ENCODE results near the gene ZBTB24.

Gene ZBTB24

DNA sequence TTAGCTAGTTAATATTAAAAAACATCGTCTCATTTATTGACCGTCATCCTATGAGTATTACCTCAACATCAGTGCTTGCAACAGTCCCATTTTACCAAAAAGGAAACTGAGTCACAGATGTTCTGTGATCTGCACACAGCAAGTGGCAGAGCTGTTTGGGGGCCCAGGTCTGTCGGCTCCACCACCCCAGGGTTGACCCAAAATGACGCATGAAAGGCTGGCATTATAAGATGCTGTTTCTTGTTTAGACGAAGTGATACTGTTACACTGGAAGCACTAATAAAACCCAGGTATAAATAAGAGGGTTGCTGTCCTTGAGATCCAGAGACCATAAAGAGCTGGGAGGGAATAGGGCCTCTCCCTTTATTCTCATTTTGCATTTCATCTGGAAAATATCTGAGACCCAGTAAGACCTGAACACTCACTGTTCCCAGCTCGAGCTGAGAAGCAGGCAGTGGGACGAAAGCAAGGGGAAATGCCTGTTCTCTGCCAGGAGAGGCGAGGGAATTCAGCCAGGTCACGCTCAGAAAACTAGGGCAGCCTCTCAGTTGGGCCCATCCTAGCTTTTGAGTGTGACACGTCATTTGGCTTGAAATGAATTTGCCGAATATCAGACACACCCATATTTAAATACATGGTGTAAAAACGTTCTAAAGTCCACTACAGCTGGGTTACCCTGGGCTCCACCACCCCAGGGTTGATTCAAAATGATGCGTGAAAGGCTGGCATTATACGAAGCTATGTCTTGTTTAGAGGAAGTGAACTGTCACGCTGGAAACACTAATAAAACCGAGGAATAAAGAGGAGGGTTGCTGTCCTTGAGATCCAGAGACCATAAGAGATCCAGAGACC lies 26.1 kb downstream of the ZBTB24 start:
- TF ChIP-seq EP300 (IDR thresholded peaks at IDR 0.05; ENCODE audit: borderline replicate concordance) (no peak), TEAD4 (IDR thresholded peaks at IDR 0.05) (no peak), ZBTB7A (IDR thresholded peaks at IDR 0.05; ENCODE audit: low read depth) (no peak)
- TF ChIP-seq, protein P1, sequence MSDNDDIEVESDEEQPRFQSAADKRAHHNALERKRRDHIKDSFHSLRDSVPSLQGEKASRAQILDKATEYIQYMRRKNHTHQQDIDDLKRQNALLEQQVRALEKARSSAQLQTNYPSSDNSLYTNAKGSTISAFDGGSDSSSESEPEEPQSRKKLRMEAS (IDR thresholded peaks at IDR 0.05) = no peak

- TF ChIP-seq REST (IDR thresholded peaks at IDR 0.05; ENCODE audit: low read depth) (no peak), TEAD4 (IDR thresholded peaks at IDR 0.05) (no peak), YY1 (IDR thresholded peaks at IDR 0.05; ENCODE audit: low read depth) (no peak), EP300 (IDR thresholded peaks at IDR 0.05; ENCODE audit: borderline replicate concordance) (no peak)
- TF ChIP-seq, protein P1 (IDR thresholded peaks at IDR 0.05) = no peak
Measured at GRCh38 chr6:109456111-109456583, 26.9 kb downstream of the ZBTB24 start.

DNA sequence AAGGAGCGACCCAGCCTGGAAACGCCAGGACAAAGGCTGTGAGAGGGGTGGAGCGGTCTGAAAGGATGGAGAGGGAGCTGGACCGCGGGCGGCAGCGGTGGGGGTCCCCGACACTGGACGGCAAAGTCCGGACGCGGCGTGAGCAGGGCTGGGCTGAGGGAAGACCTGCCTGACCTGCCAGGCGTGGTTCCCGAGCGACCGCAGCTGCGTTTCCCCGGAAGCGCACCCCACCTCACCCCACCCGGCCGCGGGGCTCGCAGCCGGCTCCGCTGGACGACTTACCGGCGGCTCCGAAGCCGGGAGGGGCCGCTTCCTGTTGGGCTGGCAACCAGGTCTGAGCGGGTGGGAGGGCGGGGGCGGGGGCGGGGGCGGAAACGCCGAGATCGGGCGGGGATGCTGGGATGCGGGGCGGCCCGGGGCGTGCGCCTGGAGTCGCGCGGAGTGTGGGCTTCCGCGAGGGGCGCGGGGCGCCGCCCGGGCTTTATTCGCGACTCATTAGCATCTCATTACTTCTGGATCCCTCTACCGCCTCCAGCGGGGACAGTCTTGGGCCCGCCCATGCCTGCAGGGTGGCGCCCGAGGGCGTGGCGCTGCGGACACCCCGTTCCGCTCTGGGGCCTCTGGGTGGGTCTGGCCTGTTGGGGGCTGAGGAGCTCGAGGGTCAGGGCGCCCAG lies 27.4 kb downstream of the ZBTB24 start, which contains the start of gene MICAL1:
Gene MICAL1, minus strand, starts transcription at position 336 of the 674 bp plus-strand sequence. CDS start 1,576 bp downstream, outside the sequence.
- TF ChIP-seq EGR1 (IDR thresholded peaks at IDR 0.05) (no peak), FOXM1 (IDR thresholded peaks at IDR 0.05; ENCODE audit: borderline replicate concordance, low read depth) (no peak), TCF12 (IDR thresholded peaks at IDR 0.05; ENCODE audit: low read depth) (no peak), ZBTB7A (IDR thresholded peaks at IDR 0.05; ENCODE audit: low read depth) (peak; percentile 6; the same call in 1 of the 2 replicates)
- TF ChIP-seq, protein P1 (IDR thresholded peaks at IDR 0.05) = 0 out of 2 replicates have a peak, but pooled peaks have one; percentile 14

DNA sequence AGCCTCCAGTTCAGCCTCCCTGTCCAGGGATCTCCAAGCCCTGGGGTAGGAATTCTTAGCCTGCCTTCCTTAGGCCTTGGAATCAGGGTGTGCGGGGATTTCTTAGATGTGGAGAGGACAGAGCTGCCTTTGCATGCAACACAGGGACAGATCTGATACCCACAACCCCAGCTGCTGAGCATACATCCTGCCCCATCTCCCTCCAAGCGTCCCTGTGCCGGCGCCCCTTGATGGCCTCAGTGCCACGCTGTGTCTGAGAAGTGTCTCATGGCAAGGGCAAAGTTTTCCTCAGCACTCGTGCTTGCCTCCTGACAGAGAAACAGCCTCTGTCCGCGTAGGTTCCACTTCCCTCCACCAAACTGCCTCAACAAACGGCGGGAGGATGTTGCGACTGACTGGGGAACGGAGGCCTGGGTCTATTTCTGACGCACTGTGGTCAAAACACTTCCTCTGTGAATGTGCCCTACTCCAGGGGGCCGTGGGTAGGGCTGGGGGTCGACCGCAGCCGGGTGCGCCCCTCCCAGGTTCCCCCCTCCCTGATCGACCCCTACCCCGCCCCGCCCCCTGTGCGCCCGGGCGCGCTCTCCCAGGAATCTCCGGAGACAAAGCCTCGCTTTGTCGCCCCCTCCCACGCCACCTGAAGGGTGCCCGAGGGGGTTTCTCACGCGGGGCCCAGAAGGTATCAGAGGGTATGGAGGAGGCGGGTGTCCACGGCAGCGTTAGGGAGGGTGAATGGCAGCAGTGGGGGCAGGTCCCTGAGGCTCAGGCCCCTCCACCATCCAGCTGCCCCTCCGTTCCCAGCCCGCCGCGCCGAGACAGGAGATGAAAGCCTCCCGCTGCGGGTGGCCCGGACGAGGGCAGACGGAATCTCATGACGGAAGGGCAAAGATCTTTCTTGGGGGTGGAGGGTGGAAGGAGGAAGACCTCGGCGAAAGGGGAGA lies 28.3 kb downstream of the ZBTB24 start:
- no peak for TF ChIP-seq TAF1 (IDR thresholded peaks at IDR 0.05; ENCODE audit: low read depth)
- TF ChIP-seq TEAD4 (IDR thresholded peaks at IDR 0.05) = no peak
- TF ChIP-seq RAD21 (IDR thresholded peaks at IDR 0.05; ENCODE audit: low read depth) = no peak
- TF ChIP-seq, protein P2, sequence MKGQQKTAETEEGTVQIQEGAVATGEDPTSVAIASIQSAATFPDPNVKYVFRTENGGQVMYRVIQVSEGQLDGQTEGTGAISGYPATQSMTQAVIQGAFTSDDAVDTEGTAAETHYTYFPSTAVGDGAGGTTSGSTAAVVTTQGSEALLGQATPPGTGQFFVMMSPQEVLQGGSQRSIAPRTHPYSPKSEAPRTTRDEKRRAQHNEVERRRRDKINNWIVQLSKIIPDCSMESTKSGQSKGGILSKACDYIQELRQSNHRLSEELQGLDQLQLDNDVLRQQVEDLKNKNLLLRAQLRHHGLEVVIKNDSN (IDR thresholded peaks at IDR 0.05) = no peak

DNA sequence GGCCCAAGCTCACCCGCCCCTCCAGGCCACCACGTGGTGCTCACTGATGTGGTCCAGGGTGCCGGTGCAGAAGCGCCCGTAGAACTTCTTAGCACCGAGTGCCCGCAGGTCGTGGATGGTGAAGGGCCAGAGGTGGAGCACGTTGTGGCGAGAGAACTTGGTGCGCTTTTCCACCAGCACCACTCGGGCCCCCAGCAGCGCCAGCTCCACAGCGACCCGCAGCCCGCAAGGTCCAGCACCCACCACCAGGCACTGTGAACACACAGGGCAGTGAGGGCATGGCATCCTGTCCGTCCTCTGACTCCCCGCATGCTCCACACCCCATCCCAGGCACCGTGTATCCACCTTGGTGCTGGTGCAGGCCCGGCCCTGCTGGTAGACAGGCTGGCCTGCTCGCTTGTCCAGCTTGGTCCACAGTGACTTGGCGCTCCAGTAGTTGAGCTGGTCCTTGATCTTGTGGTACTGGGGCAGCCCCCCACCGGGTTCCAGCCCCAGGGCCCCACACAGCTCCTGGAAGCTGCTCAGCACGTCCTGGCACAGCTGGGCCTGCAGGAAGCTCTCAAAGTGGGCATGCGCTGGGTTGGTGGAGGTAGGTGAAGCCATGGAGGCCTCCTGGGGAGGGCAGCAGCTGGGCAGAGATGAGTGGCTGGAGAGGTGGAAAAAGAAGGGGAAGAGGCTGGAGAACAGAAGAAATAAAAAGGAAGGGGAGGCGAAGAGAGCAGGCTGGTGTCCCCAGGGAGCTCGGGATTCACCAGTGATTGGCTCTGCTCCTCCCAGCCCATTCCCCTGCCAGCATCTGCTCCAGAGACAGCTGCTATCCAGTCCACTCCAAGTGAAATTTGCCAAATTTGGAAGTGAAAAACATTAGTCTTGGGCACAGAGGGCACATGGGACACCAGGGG lies 29.2 kb downstream of the ZBTB24 start:
- TF ChIP-seq CEBPB (IDR thresholded peaks at IDR 0.05) (no peak), ZBTB7A (IDR thresholded peaks at IDR 0.05; ENCODE audit: low read depth) (no peak), REST (IDR thresholded peaks at IDR 0.05; ENCODE audit: low read depth) (no peak), YY1 (IDR thresholded peaks at IDR 0.05; ENCODE audit: low read depth) (no peak), TAF1 (IDR thresholded peaks at IDR 0.05; ENCODE audit: low read depth) (no peak), CREB1 (IDR thresholded peaks at IDR 0.05; ENCODE audit: low read depth) (no peak), TCF12 (IDR thresholded peaks at IDR 0.05; ENCODE audit: low read depth) (no peak), RAD21 (IDR thresholded peaks at IDR 0.05; ENCODE audit: low read depth) (no peak), EP300 (IDR thresholded peaks at IDR 0.05; ENCODE audit: borderline replicate concordance) (no peak), EGR1 (IDR thresholded peaks at IDR 0.05) (no peak), TEAD4 (IDR thresholded peaks at IDR 0.05) (no peak), FOXM1 (IDR thresholded peaks at IDR 0.05; ENCODE audit: borderline replicate concordance, low read depth) (no peak), NFIC (IDR thresholded peaks at IDR 0.05) (no peak)
- TF ChIP-seq, protein P2 (IDR thresholded peaks at IDR 0.05) = no peak
- TF ChIP-seq, protein P1 (IDR thresholded peaks at IDR 0.05) = no peak
